Choroid plexus epithelial cell (primary cell): ENCODE results near the gene POM121L2.

Source experiments
- DNase-seq: peaks from one replicate; pipeline ENCODE4 v3.0.0-alpha.2; 2010; ENCODE audit warnings: low read depth
- H3K4me3 ChIP-seq: 2 replicates; pipeline ENCODE4 v1.5.1; 2011; ENCODE audit warnings: low read depth, mild to moderate bottlenecking, control low read depth, low read length, moderate library complexity
- CTCF ChIP-seq: conservative IDR thresholded peaks from 2 replicates; pipeline ENCODE4 v1.5.1; 2011; ENCODE audit warnings: low read depth, mild to moderate bottlenecking, control low read depth, inconsistent platforms, low read length, moderate library complexity

POM121L2 gene

DNA sequence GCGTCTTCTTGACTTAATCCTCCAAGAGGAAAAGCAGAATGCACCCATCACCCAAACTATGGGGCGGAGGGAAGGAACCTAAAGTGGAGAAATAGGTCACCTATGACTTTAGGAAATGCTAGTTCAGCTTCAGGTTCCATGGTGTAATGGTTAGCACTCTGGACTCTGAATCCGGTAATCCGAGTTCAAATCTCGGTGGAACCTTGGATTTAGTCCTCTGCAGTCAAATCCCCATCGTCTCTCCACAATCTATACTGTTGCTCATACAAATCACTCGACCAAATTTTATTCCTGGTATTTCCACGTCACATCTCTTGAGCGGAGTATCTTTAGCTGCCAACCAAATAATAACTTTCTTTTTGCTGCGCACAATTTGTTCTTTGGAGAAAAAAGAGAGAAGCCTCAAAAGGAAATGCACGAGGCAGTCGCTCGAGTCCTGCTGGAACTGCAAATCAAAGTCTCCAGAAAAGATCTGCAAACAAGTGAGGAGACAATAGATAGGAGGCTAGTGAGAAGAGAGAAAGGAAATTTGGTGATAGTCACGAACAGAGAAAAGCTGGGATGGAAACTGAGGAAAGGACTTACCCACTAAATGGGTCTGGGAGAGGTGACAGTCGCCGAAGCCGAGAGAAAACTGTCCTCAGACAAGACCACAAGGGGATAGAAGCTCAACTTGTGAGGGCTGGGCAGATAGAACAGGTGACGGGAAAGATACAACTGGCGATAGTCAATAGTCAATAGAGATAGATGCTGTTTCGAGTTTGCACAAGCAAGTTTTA lies 16.6 kb downstream of the POM121L2 start:
- peak overlapping the region; percentile 51 for H3K4me3 ChIP-seq
- DNase-seq = peak; percentile 83

DNA sequence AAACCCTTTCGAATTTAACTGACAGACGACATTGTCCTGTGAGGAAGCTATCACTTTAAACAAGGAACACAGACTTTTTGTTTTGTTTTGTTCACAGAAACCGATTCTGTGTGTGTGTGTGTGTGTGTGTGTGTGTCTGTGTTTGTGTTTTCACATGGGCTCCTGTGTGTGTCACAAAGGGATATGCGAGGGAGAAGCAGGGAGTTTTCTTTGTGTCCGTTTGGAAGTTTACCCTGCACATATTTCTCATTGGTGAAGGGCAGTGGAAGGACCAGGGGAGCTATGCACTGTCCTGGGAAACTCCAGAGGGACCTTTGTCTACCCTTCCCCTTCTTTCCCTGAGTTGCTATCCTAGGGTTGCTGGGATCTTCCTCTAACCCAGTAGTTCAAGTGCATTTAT lies 17.7 kb downstream of the POM121L2 start:
- no peak overlapping the region for H3K4me3 ChIP-seq
- no peak for TF ChIP-seq CTCF
- DNase-seq = no peak

More for the DNA sequence above, 16.6 kb downstream of the POM121L2 start:
- no peak for TF ChIP-seq CTCF

GRCh38 chr6:27293436-27294098 lies 18.5 kb downstream of the POM121L2 start:
- DNase-seq = peak; percentile 74
- H3K4me3 ChIP-seq = no peak overlapping the region

DNA sequence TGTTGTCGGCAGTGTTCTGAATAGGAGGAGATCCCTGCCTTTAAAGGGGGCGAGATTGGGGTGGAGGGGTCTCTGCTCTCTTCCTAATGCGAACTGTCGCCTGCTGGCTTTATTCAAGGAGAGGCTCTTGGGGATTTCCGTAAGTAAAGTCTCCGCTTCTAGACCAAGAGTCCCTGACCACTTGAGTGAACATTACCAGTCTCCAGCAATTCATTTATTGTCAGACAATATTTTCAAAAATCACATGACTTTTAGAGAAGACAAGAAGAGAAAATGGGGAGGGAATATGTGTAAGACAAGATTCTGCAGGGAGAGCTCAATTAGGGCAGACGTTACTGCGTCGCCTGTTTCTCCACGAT lies 21.2 kb downstream of the POM121L2 start:
- peak overlapping the region; percentile 39 for H3K4me3 ChIP-seq
- no peak for DNase-seq
- TF ChIP-seq CTCF = no peak

More at GRCh38 chr6:27293436-27294098, 18.5 kb downstream of the POM121L2 start:
- no peak for TF ChIP-seq CTCF

DNA sequence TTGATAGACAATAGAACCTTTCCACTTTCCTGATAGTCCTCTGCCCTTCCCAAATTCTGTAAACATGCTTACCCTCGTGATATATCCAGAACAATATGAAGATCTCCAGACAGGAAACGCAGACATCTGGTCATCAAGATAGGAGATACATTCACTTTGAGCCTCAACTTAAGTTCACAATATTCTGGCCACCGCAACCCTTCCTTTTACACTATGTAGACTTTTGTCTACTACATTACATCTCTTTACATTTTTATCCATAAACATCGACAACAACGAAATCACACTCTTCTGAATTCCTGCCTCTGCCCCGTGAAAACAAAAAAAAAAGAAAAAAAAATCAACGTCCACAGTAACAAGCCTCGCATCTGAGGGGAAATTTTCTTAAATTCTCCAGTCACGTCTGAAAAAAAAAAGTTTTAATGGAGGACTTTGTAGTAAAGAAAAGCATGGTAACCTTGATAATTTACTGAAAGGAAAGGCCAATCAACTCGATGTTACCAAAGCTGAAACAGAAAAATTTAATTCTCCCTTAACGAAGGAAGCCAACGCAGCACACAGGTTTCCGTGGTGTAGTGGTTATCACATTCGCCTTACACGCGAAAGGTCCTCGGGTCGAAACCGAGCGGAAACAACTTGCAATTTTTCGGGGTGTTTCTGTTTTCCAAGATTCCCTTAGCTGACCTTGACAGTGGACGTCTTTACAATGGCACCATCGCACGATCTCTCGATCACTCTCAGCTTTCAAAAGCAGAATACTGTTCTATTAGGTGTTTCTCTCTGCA lies 21.8 kb downstream of the POM121L2 start:
- H3K4me3 ChIP-seq = peak overlapping the region; percentile 39
- DNase-seq = peak; percentile 48

More for the DNA sequence above, 21.8 kb downstream of the POM121L2 start:
- no peak for TF ChIP-seq CTCF
